Uterus (tissue), 2 donors: ENCODE measurements around the gene ARHGEF26.

Source experiments
- POLR2A ChIP-seq, 2 donors: fragments of 450-650 bp; IDR thresholded peaks; one replicate each; pipeline ENCODE4 v1.6.1; 2016; ENCODE audit warnings: antibody characterized with exemption in 2 of 2, mild to moderate bottlenecking in 1 of 2, moderate library complexity in 1 of 2
- TF ChIP-seq, protein P1 (sequence below), 4 experiments: fragments of 200-600 bp in 2 of 4; fragments of 450-650 bp in 2 of 4; sonication (generic) in 2 of 4; IDR thresholded peaks; one replicate each; pipeline ENCODE4 v1.5.1; 2016 to 2019; ENCODE audit warnings: antibody characterized with exemption in 4 of 4, mild to moderate bottlenecking in 2 of 4, moderate library complexity in 1 of 4

DNA sequence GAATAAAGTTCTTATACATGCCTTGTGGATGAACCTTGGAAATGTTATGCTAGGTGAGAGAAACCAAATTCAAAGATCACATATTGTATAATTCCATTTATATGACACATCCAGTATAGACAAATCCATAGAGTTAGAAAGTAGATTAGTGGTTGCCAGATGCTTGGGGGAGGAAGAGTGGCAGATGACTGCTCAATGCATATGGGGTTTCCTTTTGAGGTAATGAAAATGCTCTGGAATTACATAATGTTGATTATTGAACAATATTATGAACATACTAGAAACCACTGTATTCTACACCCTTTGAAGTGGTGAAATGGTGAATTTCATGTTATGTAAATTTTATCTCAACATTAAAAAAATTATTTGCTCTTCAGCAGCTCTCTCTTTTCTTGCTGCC, 102.3 kb downstream of the ARHGEF26 start:
- TF ChIP-seq, protein P1, sequence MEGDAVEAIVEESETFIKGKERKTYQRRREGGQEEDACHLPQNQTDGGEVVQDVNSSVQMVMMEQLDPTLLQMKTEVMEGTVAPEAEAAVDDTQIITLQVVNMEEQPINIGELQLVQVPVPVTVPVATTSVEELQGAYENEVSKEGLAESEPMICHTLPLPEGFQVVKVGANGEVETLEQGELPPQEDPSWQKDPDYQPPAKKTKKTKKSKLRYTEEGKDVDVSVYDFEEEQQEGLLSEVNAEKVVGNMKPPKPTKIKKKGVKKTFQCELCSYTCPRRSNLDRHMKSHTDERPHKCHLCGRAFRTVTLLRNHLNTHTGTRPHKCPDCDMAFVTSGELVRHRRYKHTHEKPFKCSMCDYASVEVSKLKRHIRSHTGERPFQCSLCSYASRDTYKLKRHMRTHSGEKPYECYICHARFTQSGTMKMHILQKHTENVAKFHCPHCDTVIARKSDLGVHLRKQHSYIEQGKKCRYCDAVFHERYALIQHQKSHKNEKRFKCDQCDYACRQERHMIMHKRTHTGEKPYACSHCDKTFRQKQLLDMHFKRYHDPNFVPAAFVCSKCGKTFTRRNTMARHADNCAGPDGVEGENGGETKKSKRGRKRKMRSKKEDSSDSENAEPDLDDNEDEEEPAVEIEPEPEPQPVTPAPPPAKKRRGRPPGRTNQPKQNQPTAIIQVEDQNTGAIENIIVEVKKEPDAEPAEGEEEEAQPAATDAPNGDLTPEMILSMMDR (IDR thresholded peaks at IDR 0.05), result no peak
- TF ChIP-seq POLR2A (IDR thresholded peaks at IDR 0.05), result no peak
